Fibroblast of skin of back (primary cell): ENCODE measurements around the gene NDUFS6.
"Not testable (repeated sequence)": the region's sequence is repeated elsewhere in the genome, so short reads cannot be mapped to it uniquely, and the experiment has no call there.

Experiments used
- DNase-seq: peaks from one replicate; pipeline ENCODE4 v3.0.0-alpha.2; 2013

NDUFS6 gene

DNA sequence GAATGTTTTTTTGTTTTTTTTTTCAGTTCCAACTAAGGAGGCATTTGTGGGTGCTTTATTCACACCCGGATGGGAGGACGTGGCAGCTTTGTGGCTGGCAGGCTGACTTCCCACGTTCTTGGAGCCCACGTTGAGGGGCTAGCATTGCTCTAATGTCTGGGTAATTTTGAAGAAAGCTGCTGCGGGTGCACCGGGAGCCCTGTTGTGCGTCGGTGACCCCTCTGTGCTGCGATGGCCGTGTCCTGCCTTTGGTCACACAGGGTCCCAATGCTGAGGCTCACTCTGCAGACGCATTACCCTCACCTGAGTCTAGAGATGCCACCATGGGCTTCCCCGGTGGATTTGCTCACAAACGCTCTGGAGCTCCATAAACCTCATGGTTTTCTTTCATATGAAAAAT, 34.2 kb downstream of the NDUFS6 start:
- no peak for DNase-seq

- no peak for DNase-seq
Observed at GRCh38 chr5:1836176-1836890, 35.1 kb downstream of the NDUFS6 start.

- no peak for DNase-seq
Observed at GRCh38 chr5:1836891-1837880, 36.0 kb downstream of the NDUFS6 start.

DNA sequence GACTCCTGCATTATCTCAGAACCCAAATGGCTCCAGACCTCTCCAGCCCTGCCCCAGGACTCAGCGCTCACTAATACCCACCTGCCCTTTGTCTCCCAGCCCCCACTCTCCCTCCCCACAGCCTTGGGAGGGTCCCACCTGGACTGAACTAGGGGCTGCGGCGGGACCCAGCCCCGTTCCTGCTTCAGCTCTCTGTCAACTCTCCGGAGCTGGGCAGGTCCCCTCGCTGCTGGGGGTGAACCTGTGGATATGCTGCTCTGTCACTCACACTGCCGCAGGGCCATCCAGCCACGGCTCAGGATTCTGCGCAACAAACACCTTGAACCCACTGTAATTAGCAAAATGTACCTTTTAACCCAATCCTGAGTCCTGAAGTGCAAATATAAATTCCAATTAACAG, 36.8 kb downstream of the NDUFS6 start:
- no peak for DNase-seq

GRCh38 chr5:1840071-1840547, 38.9 kb downstream of the NDUFS6 start:
- DNase-seq = no peak

DNA sequence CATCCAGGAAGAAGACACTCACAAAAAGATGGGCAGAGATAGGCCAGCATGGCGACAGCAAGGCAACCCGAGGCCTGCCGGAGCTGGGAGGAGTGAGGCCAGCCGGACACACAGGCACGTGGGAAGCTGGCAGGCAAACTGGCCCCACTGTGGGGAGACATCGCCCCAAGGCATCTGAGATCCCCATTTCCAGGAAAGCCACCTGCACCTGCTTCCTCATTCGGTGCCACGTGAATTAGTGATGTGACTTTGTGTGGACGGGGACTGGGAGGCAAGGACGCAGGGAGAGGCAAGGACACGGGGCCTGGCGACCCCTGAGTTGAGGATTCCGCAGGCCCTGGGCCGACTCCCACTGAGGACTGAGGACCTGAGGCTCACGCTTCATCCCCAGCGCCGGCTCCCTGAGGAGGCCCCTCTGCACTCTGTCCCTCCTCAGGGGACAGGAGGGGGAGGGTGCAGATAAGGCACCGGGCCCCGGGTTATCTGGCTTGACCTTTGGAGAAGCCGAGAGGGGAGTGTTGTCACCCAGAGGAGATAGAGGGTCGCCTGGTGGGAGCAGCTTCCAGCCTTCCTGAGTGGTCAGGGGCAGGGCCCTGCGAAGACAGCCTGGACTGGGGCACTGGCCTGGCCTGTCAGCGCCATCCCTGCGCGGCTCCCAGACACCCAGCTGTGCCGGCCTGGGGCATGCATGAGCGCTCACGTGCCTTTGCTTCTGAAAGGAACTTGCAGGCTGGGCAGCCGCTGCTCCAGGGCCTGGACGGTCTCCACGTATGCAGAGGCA, 39.7 kb downstream of the NDUFS6 start:
- no peak for DNase-seq

DNA sequence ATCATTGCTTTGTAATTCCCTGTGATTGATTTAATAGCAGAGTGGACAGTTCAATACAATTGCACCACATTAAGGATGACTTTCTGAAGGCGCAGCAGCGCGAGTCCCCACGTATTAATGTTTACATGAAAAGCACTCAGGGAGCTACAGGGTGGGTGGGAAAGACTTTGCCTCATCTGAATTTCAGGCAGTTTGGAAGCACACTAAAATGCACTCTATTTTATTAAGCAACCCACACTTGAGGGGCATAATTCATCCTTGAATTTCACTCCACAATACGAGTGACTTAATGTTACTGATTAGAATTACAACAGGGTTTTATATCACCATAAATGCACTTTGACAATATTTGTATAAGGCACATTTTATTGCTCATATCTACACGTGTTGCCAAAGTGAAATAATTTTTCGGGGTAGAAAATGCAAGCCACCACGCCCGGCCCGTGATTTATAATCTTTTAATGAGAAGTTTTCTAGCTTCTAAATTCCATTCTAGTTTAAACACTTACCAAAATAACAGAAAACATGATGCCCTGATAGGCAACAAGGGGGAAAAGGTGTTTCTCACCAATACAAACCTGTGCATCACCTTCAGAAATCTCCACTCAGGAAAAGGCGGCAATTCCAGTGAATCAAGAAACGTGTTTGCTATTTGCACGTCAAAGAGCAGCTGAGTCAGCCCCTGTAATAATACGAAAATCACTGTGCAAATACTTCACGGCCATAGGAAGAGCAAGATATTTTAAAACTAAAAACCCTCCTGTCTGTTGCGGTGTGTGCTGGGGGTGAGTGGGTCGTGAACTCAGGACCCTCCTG, 41.0 kb downstream of the NDUFS6 start:
- no peak for DNase-seq

GRCh38 chr5:1843761-1844160, 42.6 kb downstream of the NDUFS6 start:
- not testable (repeated sequence) for DNase-seq

DNA sequence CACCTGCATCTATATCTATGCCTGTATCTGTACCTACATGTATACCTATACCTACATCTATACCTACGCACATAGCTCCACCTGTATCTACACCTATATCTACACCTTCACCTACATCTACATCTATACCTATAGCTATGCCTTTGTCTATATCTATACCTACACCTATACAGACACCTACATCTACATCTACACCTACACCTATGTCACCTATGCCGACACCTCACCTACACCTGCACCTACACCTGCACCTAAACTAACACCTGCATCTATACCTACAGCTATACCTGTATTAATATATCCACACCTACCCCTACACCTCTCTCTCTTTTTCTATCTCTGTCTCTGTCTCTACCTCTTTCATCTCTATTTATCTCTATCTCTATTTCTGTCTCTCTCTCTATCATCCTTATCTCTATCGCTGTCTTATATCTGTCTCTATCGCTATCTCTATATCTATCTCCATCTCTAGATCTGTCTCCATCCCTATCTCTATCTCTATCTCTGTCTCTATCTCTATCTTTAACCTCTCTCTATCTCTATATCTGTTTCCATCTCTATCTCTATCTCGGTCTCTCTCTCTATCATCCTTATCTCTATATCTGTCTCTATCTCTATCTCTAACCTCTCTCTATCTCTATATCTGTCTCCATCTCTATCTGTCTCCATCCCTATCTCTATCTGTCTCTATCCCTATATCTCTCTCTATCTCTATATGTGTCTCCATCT, 43.7 kb downstream of the NDUFS6 start:
- DNase-seq = no peak

- no peak for DNase-seq
Observed at GRCh38 chr5:1845696-1846095, 44.5 kb downstream of the NDUFS6 start.

- no peak for DNase-seq
Observed at GRCh38 chr5:1846583-1846982, 45.4 kb downstream of the NDUFS6 start.

DNA sequence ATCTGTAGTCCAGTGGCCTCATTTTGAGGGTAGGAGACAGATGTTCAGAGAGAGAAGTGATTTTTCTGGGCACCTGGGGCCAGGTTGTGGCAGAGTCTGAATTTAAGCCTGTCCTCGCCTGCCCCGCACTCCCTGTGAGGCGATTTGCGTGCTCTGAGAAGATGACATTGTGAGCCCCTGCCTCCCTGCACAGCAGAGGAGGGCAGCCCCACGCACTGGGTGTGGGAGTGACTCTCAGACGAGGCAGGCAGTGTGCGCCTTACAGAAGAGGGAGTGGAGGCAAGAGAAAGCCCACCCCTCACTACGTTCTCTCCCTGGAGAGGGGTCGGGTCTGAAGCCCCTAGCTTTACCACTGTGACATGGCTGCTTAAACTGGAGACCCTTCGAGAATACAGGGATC, 45.8 kb downstream of the NDUFS6 start:
- no peak for DNase-seq

DNA sequence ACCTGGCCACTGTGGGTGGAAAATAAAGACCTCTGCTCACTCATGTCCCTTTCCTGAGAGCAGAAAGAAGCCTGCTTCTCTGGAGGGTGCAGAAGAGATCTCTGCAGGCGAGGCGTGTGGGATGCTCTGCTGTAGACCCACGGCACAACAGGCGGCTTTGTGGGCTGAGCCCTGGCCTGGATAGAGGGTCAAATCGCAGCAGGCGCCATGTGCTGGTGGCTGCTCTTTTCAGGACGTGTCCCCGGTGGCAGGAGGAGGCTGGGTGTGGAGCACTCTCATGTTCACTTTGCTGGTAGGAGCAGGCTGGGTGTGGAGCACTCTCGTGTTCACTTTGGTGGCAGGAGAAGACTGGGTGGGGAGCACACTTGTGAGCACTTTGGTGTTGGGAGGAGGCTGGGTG, 46.4 kb downstream of the NDUFS6 start:
- no peak for DNase-seq

- no peak for DNase-seq
Observed at GRCh38 chr5:1850324-1851154, 49.3 kb downstream of the NDUFS6 start.

DNA sequence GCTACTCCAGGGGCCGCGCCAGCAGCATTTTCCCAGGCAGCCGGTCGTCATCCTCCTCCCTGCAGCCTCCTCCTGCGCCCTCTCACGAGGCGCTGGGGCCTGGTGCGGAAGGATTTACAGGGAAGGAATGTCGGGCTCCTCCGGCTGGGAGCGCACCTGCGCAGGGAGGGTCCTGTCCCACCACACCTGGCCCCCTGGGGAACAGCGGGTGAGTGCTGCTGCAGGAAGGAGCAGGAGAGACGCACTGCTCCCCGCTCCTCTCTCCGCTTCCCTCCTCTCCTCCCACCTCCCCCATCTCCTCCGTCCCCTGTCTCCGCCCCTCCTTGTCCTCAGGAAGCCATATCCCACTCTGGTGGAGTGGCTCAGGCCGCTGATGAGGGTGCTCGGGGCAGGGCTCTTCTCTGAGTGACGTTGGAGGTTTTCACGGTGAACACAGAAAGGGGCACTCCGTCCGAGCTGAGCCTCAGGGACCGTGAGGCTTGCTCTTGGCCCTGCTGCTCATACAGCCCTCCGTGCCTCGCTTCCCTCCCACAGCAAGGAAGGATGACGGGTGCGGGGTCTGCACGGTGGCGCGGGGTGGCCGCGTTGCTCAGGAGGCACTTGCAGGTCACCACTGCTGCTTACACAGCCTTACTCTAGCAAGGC, 50.2 kb downstream of the NDUFS6 start:
- no peak for DNase-seq

DNA sequence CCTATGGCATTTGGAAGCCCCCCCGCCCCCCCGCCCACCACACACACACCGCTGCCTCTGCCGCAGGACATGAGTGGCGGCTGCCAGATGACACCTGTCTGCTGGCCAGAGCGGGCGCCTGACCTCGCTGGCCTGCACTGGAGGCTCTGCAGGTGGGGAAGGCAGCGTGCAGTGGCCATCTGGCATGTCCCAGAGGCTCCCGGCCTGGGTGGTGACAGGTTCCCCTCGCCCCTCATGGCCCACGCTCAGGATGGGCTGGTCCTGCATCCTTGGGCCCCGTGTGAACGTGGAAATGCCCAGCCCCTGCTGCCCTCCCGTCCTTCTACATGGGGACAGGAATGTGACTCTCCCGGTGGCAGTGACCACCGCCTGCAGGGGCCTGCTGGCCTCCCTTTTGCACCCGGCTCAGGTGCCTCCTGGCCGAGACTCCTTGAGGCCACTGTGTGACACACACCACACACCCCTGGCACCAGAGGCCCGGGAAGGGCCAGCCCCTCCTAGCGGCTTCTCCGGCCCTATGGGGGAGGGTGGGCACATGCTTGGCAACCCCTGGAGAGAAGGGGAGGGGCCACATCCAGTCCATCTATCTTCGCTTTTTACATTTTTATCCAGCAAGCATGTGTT, 51.2 kb downstream of the NDUFS6 start:
- no peak for DNase-seq

DNA sequence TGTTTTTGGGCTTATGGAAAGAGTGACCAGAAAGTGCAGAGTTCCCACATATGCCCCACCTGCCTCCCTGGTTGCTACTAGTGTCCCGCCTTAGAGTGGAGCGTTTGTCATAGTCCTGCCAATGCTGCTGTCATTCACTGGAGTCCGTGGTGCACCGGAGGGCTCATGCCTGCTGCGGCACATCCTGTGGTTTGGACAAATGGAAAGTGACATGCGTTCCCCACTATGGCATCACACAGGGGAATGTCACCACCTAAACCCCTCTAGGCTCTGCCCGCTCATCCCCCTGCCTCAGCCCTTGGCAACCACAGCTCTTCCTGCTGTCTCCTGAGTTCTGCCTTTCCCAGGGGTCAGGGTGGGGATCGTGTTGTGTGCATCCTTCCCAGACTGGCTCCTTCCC, 52.3 kb downstream of the NDUFS6 start:
- no peak for DNase-seq

- DNase-seq = no peak
Observed at GRCh38 chr5:1855075-1855474, 53.9 kb downstream of the NDUFS6 start.

DNA sequence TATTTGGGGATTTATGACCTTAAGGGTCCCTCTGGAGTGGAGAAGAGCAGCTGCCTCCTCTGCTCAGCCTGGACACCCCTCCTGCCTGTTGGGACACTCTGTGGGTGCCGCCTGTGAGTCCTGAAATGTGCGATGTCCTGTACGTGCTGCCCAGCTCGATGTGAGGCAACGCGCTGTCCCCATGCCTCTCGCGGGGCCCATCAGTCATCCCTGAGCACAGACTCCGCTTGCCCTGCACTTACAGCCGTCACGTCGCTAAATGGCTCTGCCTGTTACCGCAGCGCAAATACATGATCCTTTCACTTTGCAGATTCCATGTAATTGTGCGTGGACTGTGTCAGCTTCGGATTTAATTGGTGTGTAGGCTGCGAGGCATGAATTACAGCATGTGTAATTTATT, 54.4 kb downstream of the NDUFS6 start:
- DNase-seq = no peak
